DMS79 treated with DMSO at 0.1 percent for 48 hours (cell line): ENCODE measurements around the gene CIDEA.

Experiments used
- DNase-seq: peaks from one replicate; lab custom pipeline; 2025; lab: John Stamatoyannopoulos, UW

CIDEA gene

GRCh38 chr18:12318857-12319256 is 64.7 kb downstream of the CIDEA start:
- no peak for DNase-seq

GRCh38 chr18:12321333-12321732 is 67.2 kb downstream of the CIDEA start:
- DNase-seq = no peak

- no peak for DNase-seq
Measured at GRCh38 chr18:12324991-12325725, 71.0 kb downstream of the CIDEA start.

GRCh38 chr18:12325726-12326245 is 71.6 kb downstream of the CIDEA start:
- no peak for DNase-seq

GRCh38 chr18:12326711-12327460 is 72.7 kb downstream of the CIDEA start:
- DNase-seq = no peak
